HepG2 (cell line): ENCODE results near the gene ZNF764. TPM values are rescaled to one million over a fixed set of nuclear protein-coding genes. Genes with fewer than 3 reads are reported as not detected.

Experiments
- ATAD3A ChIP-seq: sonication (generic); formaldehyde crosslinking; IDR thresholded peaks from 2 replicates; pipeline ENCODE4 v1.4.0; 2020; ENCODE audit warnings: missing genetic modification reagents
- BCL3 ChIP-seq: sonication (generic); formaldehyde crosslinking; IDR thresholded peaks from 2 replicates; pipeline ENCODE4 v1.5.1; 2020; ENCODE audit warnings: mild to moderate bottlenecking, missing genetic modification reagents, moderate library complexity
- JUN ChIP-seq: sonication (generic); formaldehyde crosslinking; IDR thresholded peaks from 2 replicates; pipeline ENCODE4 v1.4.0; 2020; ENCODE audit warnings: mild to moderate bottlenecking, missing genetic modification reagents
- KDM2A ChIP-seq: sonication (generic); formaldehyde crosslinking; IDR thresholded peaks from 2 replicates; pipeline ENCODE4 v1.4.0; 2020; ENCODE audit warnings: low read depth, missing genetic modification reagents, borderline replicate concordance
- MED13 ChIP-seq: sonication (generic); formaldehyde crosslinking; IDR thresholded peaks from 2 replicates; pipeline ENCODE4 v1.5.0; 2020; ENCODE audit warnings: missing genetic modification reagents
- MXI1 ChIP-seq: IDR thresholded peaks from 3 replicates; pipeline ENCODE4 v1.6.1; 2012; ENCODE audit warnings: low read depth, low read length, inconsistent platforms, borderline replicate concordance
- NCOR1 ChIP-seq: fragments of 200-600 bp; sonication (generic); IDR thresholded peaks from 2 replicates; pipeline ENCODE4 v1.7.0; 2017; ENCODE audit warnings: antibody characterized with exemption, low read length, borderline replicate concordance
- PAWR ChIP-seq: sonication (generic); formaldehyde crosslinking; IDR thresholded peaks from 2 replicates; pipeline ENCODE4 v1.4.0; 2020; ENCODE audit warnings: missing genetic modification reagents, mild to moderate bottlenecking, borderline replicate concordance
- SNAPC2 ChIP-seq: sonication (generic); formaldehyde crosslinking; IDR thresholded peaks from 2 replicates; pipeline ENCODE4 v1.8.1; 2022; ENCODE audit warnings: mild to moderate bottlenecking, missing genetic modification reagents
- TOPORS ChIP-seq: sonication (generic); formaldehyde crosslinking; IDR thresholded peaks from 2 replicates; pipeline ENCODE4 v1.8.0; 2023; ENCODE audit warnings: mild to moderate bottlenecking, missing genetic modification reagents
- ZNF180 ChIP-seq: sonication (generic); formaldehyde crosslinking; IDR thresholded peaks from 2 replicates; pipeline ENCODE4 v1.4.0; 2020; ENCODE audit warnings: low read depth, missing genetic modification reagents, borderline replicate concordance
- ZNF570 ChIP-seq: sonication (generic); formaldehyde crosslinking; IDR thresholded peaks from 2 replicates; pipeline ENCODE4 v1.4.0; 2020; ENCODE audit warnings: mild to moderate bottlenecking, missing genetic modification reagents, borderline replicate concordance
- ZNF761 ChIP-seq: sonication (generic); formaldehyde crosslinking; conservative IDR thresholded peaks from 2 replicates; pipeline ENCODE4 v1.4.0; 2020; ENCODE audit warnings: mild to moderate bottlenecking, missing genetic modification reagents
- ZNF792 ChIP-seq: IDR thresholded peaks from 2 replicates; pipeline ENCODE4 v1.6.1; 2016
- ZSCAN31 ChIP-seq: sonication (generic); formaldehyde crosslinking; IDR thresholded peaks from 2 replicates; pipeline ENCODE4 v1.5.0; 2020; ENCODE audit warnings: low read depth, mild to moderate bottlenecking, missing genetic modification reagents
- polyA plus RNA-seq, 8 experiments: library from polyadenylated mRNA; depleted of rRNA in 3 of 8; stranded (reverse) in 7 of 8; unstranded in 1 of 8; fragments of >200 nt; fragmentation: Illumina TruSeq in 4 of 8; extraction: Trizol in 4 of 8; gene quantifications; 2 replicates each; pipeline versions ENCODE4 v1.2.1 to v1.2.3, GENCODE V29; 2011 to 2016; ENCODE audit warnings: low read depth in 4 of 8, missing spikeins in 1 of 8, mixed read lengths in 1 of 8; ENCODE audit not compliant: insufficient read depth in 1 of 8
- total RNA-seq, 5 experiments: library from RNA; depleted of rRNA; stranded (reverse); fragments of >200 nt; fragmentation: Illumina TruSeq; extraction: Trizol; gene quantifications; 2 replicates each; pipeline ENCODE4 v1.2.3, GENCODE V29; 2016; ENCODE audit warnings: low read depth in 1 of 5

ZNF764 gene
- total and polyA plus RNA-seq, 2 of the 13 experiments (the other 11 are each of a cell fraction or from before 2014, with no cell fraction given): 4.1 to 9.1 TPM

GRCh38 chr16:30534368-30535105 lies 23.6 kb downstream of the ZNF764 start, which contains the start of gene ZNF747 (continued):
- TF ChIP-seq NCOR1 (peak; percentile 75; the same call in 1 of the 2 replicates), ZNF180 (no peak), SNAPC2 (CRISPR knock-in tag) (peak; percentile 69), TOPORS (CRISPR knock-in tag) (no peak; the same call in 1 of the 2 replicates), KDM2A (peak; percentile 97), JUN (CRISPR knock-in tag) (no peak; the same call in 1 of the 2 replicates), PAWR (CRISPR knock-in tag) (no peak), MXI1 (peak; percentile 83; the same call in 2 of the 3 replicates), ATAD3A (CRISPR knock-in tag) (no peak), ZNF761 (peak; percentile 56), ZNF570 (no peak), ZNF792 (CRISPR knock-in tag) (peak; percentile 33), BCL3 (CRISPR knock-in tag) (no peak), ZSCAN31 (CRISPR knock-in tag) (peak; percentile 98), MED13 (peak; percentile 49; the same call in 1 of the 2 replicates)
